A549 (cell line): ENCODE results near the gene KRT33A. TPM values are rescaled to one million over a fixed set of nuclear protein-coding genes. Genes with fewer than 3 reads are reported as not detected.

Experiments used
- ATAC-seq, 2 experiments: fragments of 200-7000 bp in 1 of 2; fragments of >200 bp in 1 of 2; cut with Nextera tagmentation in 1 of 2; cut with Tn5 transposase in 1 of 2; 3 replicates each; pipeline versions ENCODE4 v1.8.0 to v1.9.1; 2018 to 2020; ENCODE audit warnings: mild to moderate bottlenecking in 1 of 2, moderate library complexity in 1 of 2
- CTCF ChIA-PET: fragments of 300-600 bp; sonication (Branson Sonifier 250); formaldehyde crosslinking; extraction: SDS; loops from one replicate; lab custom pipeline; 2021; ENCODE audit warnings: antibody characterized with exemption, inconsistent platforms; lab: Yijun Ruan, JAX
- POLR2A ChIA-PET: fragments of 350-600 bp; formaldehyde crosslinking; extraction: SDS; loops from one replicate; lab custom pipeline; 2021; ENCODE audit warnings: antibody characterized with exemption, inconsistent platforms; lab: Yijun Ruan, JAX
- DNase-seq, 2 experiments: peaks; one replicate each; pipeline versions ENCODE4 v3.0.0 to v3.0.0-alpha.2; 2011 to 2016; ENCODE audit warnings: low read depth in 1 of 2, low spot score in 1 of 2
- FAIRE-seq: peaks from 2 replicates; lab custom pipeline; 2011; peaks lifted over from hg19 to GRCh38; lab: Jason Lieb, UNC
- H3K27ac ChIP-seq, 2 experiments: fragments of >200 bp; sonication (Bioruptor Twin); formaldehyde crosslinking; 3 replicates each; pipeline ENCODE4 v1.5.1; 2016 to 2017
- H3K4me1 ChIP-seq: fragments of >200 bp; sonication (Bioruptor Twin); formaldehyde crosslinking; 3 replicates; pipeline ENCODE4 v1.6.1; 2016
- H3K4me2 ChIP-seq: fragments of >200 bp; sonication (Bioruptor Twin); formaldehyde crosslinking; 3 replicates; pipeline ENCODE4 v1.6.1; 2016
- H3K4me3 ChIP-seq: fragments of >200 bp; sonication (Bioruptor Twin); formaldehyde crosslinking; 3 replicates; pipeline ENCODE4 v1.5.1; 2016
- H3K9me3 ChIP-seq: fragments of >200 bp; sonication (Bioruptor Twin); formaldehyde crosslinking; 3 replicates; pipeline ENCODE4 v1.6.1; 2016
- CBX2 ChIP-seq: fragments of 200-600 bp; sonication (generic); IDR thresholded peaks from 2 replicates; pipeline ENCODE4 v1.6.1; 2016; ENCODE audit warnings: low read depth, mild to moderate bottlenecking, borderline replicate concordance
- CBX8 ChIP-seq: fragments of 200-600 bp; sonication (generic); IDR thresholded peaks from 2 replicates; pipeline ENCODE4 v1.6.1; 2016
- EHMT2 ChIP-seq: fragments of 200-600 bp; sonication (generic); IDR thresholded peaks from 2 replicates; pipeline ENCODE4 v1.6.1; 2016; ENCODE audit warnings: antibody characterized with exemption, low read depth, mild to moderate bottlenecking, moderate library complexity
- HOXA7 ChIP-seq: fragments of 250-450 bp; sonication (Bioruptor Pico); IDR thresholded peaks from 2 replicates; pipeline ENCODE4 v1.5.0; 2020; ENCODE audit warnings: mild to moderate bottlenecking, moderate library complexity
- JUN ChIP-seq, 2 experiments: fragments of >200 bp; sonication (Bioruptor Twin); formaldehyde crosslinking; IDR thresholded peaks; 2 replicates in 1 of 2; 3 replicates in 1 of 2; pipeline ENCODE4 v1.6.1; 2016 to 2017
- PBX3 ChIP-seq: IDR thresholded peaks from 2 replicates; pipeline ENCODE4 v1.6.1; 2012
- POLR2A ChIP-seq: IDR thresholded peaks from 2 replicates; pipeline ENCODE4 v1.6.1; 2012; ENCODE audit warnings: mild to moderate bottlenecking, low read length
- SREBF2 ChIP-seq: fragments of 450-650 bp; IDR thresholded peaks from 2 replicates; pipeline ENCODE4 v1.6.1; 2014; ENCODE audit warnings: mild to moderate bottlenecking, moderate library complexity
- TP53 ChIP-seq: fragments of 250-450 bp; sonication (Bioruptor Pico); IDR thresholded peaks from 2 replicates; pipeline ENCODE4 v1.5.0; 2021; ENCODE audit warnings: mild to moderate bottlenecking, moderate library complexity
- USF2 ChIP-seq: fragments of 450-650 bp; IDR thresholded peaks from 2 replicates; pipeline ENCODE4 v1.6.1; 2014; ENCODE audit warnings: antibody characterized with exemption
- ZFP36 ChIP-seq: fragments of 450-650 bp; IDR thresholded peaks from 2 replicates; pipeline ENCODE4 v1.6.1; 2014; ENCODE audit warnings: borderline replicate concordance; ENCODE audit not compliant: partially characterized antibody
- WGBS: methylation state at CpG from one replicate; pipeline ENCODE4 v1.1.6; 2017; ENCODE audit errors: missing lambda C conversion rate; 5-methylcytosine and 5-hydroxymethylcytosine counted together
- polyA plus RNA-seq, 4 experiments: library from polyadenylated mRNA; depleted of rRNA in 3 of 4; stranded (reverse); fragments of >200 nt; fragmentation: RNase III in 1 of 4; extraction: RNeasy Plus Mini Kit Qiagen cat#74134 plus additional on column Dnase treatment in 1 of 4; gene quantifications; 2 replicates in 3 of 4; 3 replicates in 1 of 4; pipeline ENCODE4 v1.2.3, GENCODE V29; 2011 to 2017
- TF ChIP-seq, protein P1 (sequence below): fragments of 200-600 bp; sonication (generic); IDR thresholded peaks from 2 replicates; pipeline ENCODE4 v1.6.1; 2016; ENCODE audit warnings: antibody characterized with exemption, mild to moderate bottlenecking, moderate library complexity

Gene KRT33A
- polyA plus RNA-seq, 2 of the 4 experiments (the other 2 are of a cell fraction): not detected

GRCh38 chr17:41354536-41354935, 3.9 kb upstream of the KRT33A start (continued):
- TF ChIP-seq, protein P1, sequence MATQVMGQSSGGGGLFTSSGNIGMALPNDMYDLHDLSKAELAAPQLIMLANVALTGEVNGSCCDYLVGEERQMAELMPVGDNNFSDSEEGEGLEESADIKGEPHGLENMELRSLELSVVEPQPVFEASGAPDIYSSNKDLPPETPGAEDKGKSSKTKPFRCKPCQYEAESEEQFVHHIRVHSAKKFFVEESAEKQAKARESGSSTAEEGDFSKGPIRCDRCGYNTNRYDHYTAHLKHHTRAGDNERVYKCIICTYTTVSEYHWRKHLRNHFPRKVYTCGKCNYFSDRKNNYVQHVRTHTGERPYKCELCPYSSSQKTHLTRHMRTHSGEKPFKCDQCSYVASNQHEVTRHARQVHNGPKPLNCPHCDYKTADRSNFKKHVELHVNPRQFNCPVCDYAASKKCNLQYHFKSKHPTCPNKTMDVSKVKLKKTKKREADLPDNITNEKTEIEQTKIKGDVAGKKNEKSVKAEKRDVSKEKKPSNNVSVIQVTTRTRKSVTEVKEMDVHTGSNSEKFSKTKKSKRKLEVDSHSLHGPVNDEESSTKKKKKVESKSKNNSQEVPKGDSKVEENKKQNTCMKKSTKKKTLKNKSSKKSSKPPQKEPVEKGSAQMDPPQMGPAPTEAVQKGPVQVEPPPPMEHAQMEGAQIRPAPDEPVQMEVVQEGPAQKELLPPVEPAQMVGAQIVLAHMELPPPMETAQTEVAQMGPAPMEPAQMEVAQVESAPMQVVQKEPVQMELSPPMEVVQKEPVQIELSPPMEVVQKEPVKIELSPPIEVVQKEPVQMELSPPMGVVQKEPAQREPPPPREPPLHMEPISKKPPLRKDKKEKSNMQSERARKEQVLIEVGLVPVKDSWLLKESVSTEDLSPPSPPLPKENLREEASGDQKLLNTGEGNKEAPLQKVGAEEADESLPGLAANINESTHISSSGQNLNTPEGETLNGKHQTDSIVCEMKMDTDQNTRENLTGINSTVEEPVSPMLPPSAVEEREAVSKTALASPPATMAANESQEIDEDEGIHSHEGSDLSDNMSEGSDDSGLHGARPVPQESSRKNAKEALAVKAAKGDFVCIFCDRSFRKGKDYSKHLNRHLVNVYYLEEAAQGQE: no peak
- TF ChIP-seq SREBF2: no peak
- TF ChIP-seq EHMT2: no peak
- no peak for TF ChIP-seq POLR2A

GRCh38 chr17:41352597-41353366, 2.2 kb upstream of the KRT33A start:
- TF ChIP-seq EHMT2 (peak; percentile 80), CBX2 (no peak)
- TF ChIP-seq, protein P1: peak; percentile 90
- peak; percentile 32 for FAIRE-seq
- CTCF ChIA-PET: interaction anchor here (1.1 to 1.8 kb wide), 4 partner anchors 31 to 443 kb away, joined by 3 to 7 read pairs (median 3); no protein-coding TSS in a partner anchor
- no peak overlapping the region for H3K4me2 ChIP-seq
- peaks cover 9% of the 10 kb centered on the region for H3K9me3 ChIP-seq
- no peak for DNase-seq
- 46% methylated on average over 7 of the region's 7 CpGs for whole genome bisulfite sequencing
- no peak overlapping the region for H3K4me3 ChIP-seq
- no peaks in the 10 kb centered on the region for H3K4me1 ChIP-seq
- POLR2A ChIA-PET: interaction anchor here (0.8 kb wide), 1 partner anchor 335 kb away, joined by 3 read pairs; the partner anchor contains the start of gene EIF1
- peak in 1 of 2 experiments; percentile 47; a peak in 1 of 6 replicates for ATAC-seq
- no peak overlapping the region for H3K27ac ChIP-seq

DNA sequence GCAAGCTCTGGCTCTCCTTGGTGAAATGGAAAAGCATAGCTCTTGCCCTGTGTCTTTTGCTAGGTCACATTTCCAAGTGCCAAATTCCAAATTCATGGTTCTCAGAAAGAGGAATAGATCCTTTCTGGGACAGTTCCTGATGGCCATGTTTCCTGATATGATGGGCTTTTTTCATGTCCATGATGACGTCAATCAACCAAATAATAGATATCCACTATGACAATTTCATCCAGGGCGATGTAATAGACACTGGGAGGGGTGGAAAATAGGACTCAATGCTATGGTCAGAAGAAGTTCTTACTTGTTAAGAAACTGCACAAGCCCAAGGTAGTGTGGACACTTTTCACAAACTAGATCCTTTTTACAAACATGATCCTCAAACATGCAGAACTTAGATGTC, 549 bp upstream of the KRT33A start:
- ChIA-PET POLR2A (no interaction called here), CTCF (interaction anchor here (0.7 to 1.2 kb wide), 3 partner anchors 13 to 62 kb away, joined by 3 read pairs; no protein-coding TSS in a partner anchor)
- TF ChIP-seq TP53 (no peak), CBX8 (no peak), USF2 (no peak), JUN (IDR thresholded peaks at IDR 0.05) (no peak), ZFP36 (no peak), HOXA7 (CRISPR knock-in tag) (no peak), PBX3 (no peak)
- TF ChIP-seq, protein P1: no peak
- FAIRE-seq (no peak), DNase-seq (no peak), ATAC-seq (no peak)
- peaks cover 6% of the 10 kb centered on the region for H3K9me3 ChIP-seq
- H3K4me1 ChIP-seq: no peaks in the 10 kb centered on the region
- no peak overlapping the region for H3K4me2 ChIP-seq
- WGBS: 48% methylated on average over 2 of the region's 2 CpGs
- H3K4me3 ChIP-seq: no peak overlapping the region
- H3K27ac ChIP-seq: no peak overlapping the region
